GM06990 (cell line): ENCODE results near the gene KCNQ1OT1.
A peak's percentile ranks its signal among the peaks of the same experiment; 100 is the strongest.

ENCODE experiments used
- DNase-seq: peaks from one replicate; pipeline ENCODE4 v3.0.0-alpha.2; 2011; ENCODE audit not compliant: insufficient read length; ENCODE audit errors: extremely low read depth
- H3K27me3 ChIP-seq: replicated peaks from 2 replicates; pipeline ENCODE4 v1.6.0; 2011; ENCODE audit warnings: low read length; ENCODE audit not compliant: control insufficient read depth, insufficient read depth
- H3K36me3 ChIP-seq: 2 replicates; pipeline ENCODE4 v1.5.1; 2011; ENCODE audit warnings: low read length; ENCODE audit not compliant: control insufficient read depth, insufficient read depth
- H3K4me3 ChIP-seq: replicated peaks from 2 replicates; pipeline ENCODE4 v1.5.1; 2011; ENCODE audit warnings: low read depth, mild to moderate bottlenecking, control low read depth, low read length
- CTCF ChIP-seq: IDR thresholded peaks from 2 replicates; pipeline ENCODE4 v1.5.1; 2011; ENCODE audit warnings: low read length, control low read depth, mild to moderate bottlenecking, inconsistent platforms; ENCODE audit not compliant: insufficient read depth, poor library complexity, severe bottlenecking

Gene KCNQ1OT1

GRCh38 chr11:2699531-2700414 is at the start of gene KCNQ1OT1:
KCNQ1OT1 (minus strand) TSS chr11:2699994.
- Histone ChIP-seq H3K27me3 (no peaks in the 10 kb centered on the region), H3K36me3 (no peaks in the 10 kb centered on the region; the same call in 1 of the 2 replicates), H3K4me3 (peak within 1 kb of the TSS; percentile 80)
- TF ChIP-seq CTCF, result peak; percentile 18
- DNase-seq, result peak; percentile 94

GRCh38 chr11:2748814-2749554 is 49.2 kb upstream of the KCNQ1OT1 start:
- Histone ChIP-seq H3K27me3 (no peaks in the 10 kb centered on the region), H3K36me3 (no peaks in the 10 kb centered on the region), H3K4me3 (no peak overlapping the region)
- DNase-seq, result no peak
- TF ChIP-seq CTCF, result no peak

- Histone ChIP-seq H3K27me3 (no peaks in the 10 kb centered on the region), H3K4me3 (no peak overlapping the region), H3K36me3 (no peaks in the 10 kb centered on the region)
- no peak for TF ChIP-seq CTCF
- DNase-seq, result no peak
These were observed 48.4 kb upstream of the KCNQ1OT1 start for GRCh38 chr11:2748061-2748813.

GRCh38 chr11:2747248-2748027 is 47.6 kb upstream of the KCNQ1OT1 start:
- H3K27me3 ChIP-seq, result no peaks in the 10 kb centered on the region
- DNase-seq, result no peak

More at GRCh38 chr11:2747248-2748027, 47.6 kb upstream of the KCNQ1OT1 start:
- H3K4me3 ChIP-seq, result no peak overlapping the region
- TF ChIP-seq CTCF, result no peak
- no peaks in the 10 kb centered on the region for H3K36me3 ChIP-seq
